Stimulated activated CD4-positive, alpha-beta T cell treated with anti-CD3 and anti-CD28 coated beads, Interleukin-15, amount 100 ng/mL, for 48 hours (primary cell): ENCODE data around the gene SFMBT2.
"Not testable (repeated sequence)": the region's sequence is repeated elsewhere in the genome, so short reads cannot be mapped to it uniquely, and the experiment has no call there.

ENCODE experiments used
- DNase-seq, 2 donors: peaks; one replicate each; pipeline ENCODE4 v3.0.0-alpha.2; 2020; ENCODE audit warnings: low read depth in 2 of 2

SFMBT2 gene

DNA sequence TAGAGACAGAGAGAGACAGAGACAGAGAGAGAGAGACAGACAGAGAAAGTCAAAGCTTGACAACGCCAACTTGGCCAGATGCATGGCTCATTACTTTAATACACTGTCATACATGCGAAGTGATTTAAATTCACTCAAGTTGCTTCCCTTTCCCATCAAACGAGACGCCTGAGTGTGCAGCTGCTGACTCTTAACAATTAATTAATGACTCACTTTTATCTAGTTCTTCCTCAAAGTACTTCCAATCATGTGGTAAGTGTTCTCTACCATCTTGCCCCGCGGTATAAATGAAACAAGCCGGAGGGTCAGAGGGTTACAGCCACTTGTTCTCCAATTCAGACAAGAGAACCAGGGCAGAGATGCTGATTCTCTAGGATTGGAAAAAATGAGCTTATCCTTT is 90.8 kb downstream of the SFMBT2 start:
- DNase-seq: no peak

DNA sequence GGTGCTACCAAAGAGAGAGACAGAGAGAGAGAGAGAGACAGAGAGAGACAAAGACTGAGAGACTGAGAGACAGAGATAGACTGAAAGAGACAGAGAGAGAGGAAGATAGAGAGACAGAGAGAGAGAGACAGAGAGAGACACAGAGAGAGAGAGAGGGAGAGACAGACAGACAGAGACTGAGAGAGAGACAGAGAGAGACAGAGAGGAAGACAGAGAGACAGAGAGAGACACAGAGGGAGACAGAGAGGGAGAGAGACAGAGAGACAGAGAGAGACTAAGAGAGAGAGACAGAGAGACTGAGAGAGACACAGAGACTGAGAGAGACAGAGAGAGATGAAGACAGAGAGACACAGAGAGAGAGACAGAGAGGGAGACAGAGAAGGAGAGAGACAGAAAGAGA is 91.2 kb downstream of the SFMBT2 start:
- DNase-seq: no peak

DNA sequence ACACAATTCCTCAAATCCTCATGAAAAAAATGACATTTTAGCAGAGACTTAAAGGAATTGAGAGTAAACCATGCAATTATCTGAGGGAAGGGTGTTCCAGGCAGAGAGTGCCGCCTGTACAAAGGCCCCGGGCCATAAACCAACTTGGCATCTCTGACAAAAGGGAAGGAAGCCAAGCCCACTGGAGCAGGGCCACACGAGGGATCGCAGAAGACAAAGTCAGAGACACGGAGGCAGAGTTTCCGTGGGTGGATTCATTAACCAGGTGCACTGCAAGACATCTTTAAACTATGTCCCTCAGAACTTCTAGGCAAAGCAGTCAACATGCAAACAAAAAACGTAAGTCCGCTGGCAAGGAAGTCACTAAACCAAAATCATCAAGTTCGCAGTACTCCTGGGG is 92.0 kb downstream of the SFMBT2 start:
- DNase-seq: no peak

DNA sequence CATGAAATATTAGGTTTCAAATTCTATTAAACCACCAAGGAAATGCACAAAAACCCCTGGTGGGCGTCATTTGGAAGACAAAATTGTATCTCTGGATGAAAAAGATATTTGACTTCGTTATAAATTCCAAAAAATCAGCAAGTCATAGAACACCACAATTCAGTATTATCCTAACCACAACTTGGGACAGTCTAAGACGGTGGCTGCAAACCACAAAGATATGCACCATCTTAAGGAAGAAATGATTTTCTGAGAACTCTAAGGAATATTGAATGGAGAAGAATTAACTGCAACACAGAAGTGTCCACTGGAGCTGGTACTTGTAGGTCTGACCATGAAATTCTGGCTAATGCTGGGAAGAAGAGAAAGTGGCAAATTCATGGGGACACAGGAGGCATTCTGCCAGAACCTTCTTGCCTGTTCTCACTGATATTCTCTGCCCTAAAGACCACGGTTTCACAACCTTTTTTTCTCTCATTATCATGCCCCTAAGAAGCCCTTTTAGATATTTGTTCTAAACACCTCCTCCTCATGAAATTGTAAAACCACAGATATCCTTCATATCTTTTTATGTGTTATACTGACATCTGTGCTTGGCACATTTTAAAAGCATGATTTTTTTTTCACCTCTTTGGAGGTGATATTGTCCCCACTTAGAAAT is 92.9 kb downstream of the SFMBT2 start:
- no peak for DNase-seq

- no peak for DNase-seq
Measured at GRCh38 chr10:7316839-7317238, 94.0 kb downstream of the SFMBT2 start.

- DNase-seq: no peak
Measured at GRCh38 chr10:7315906-7316305, 94.9 kb downstream of the SFMBT2 start.

- DNase-seq: no peak
Measured at GRCh38 chr10:7314170-7314569, 96.7 kb downstream of the SFMBT2 start.

- no peak for DNase-seq
Measured at GRCh38 chr10:7312488-7312857, 98.4 kb downstream of the SFMBT2 start.

DNA sequence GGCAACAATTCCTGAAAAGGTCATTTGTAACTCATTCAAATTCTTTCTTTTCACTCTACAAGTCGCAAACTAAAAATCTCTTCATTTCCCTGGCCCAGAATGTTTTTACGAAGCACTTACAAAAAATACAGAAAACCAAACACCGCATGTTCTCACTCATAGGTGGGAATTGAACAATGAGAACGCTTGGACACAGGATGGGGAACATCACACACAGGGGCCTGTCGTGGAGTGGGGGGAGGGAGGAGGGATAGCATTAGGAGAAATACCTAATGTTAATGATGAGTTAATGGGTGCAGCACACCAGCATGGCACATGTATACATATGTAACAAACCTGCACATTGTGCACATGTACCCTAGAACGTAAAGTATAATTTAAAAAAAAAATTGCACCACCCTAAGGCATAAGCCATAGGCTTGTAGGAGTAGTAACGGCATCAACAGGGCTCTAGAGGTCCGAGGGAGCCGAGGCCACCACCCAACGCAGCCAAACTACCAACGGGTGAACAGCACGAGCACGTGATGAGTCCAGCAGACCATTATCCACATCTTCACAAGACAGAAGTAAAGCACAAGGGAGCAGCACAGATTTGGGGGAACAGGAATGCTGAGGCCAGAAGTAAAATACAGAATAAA is 98.9 kb downstream of the SFMBT2 start:
- DNase-seq: not testable (repeated sequence)

- DNase-seq: no peak
Measured at GRCh38 chr10:7311218-7311849, 99.5 kb downstream of the SFMBT2 start.

DNA sequence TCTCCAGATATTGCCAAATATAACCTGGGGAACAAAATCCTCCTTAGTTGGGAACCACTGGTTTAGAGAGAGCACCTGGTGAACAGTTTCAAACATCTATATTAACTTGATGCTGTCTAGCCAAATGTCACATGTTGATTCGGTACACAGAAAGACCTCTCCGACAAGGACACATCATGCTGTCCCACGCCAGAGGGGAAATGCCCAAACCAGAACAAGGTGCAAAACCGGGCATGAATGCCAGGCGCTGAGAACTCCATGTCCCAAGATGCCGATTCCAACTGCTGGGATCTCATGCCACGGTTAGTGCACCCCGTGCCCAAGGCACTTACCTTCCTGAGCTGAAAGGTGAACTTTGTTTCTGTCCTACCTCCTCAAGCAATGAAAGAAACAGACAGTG is 100.8 kb downstream of the SFMBT2 start:
- no peak for DNase-seq

DNA sequence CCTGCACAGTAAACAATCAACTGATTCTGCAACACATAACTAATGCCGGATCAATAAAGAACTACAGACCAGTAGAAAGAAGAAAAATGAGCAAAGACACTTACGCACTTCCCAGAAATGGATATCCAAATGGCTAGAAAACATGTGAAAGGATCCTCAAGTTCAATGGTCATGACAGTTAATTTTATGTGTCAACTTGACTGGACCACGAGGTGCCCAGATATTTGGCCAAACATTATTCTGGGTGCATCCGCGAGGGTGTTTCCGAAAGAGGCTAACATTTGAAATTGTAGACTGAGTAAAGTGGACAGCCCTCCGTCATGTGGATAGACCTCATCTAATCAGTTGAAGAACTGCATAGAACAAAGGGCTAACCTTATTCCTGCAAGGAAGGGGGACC is 102.0 kb downstream of the SFMBT2 start:
- no peak for DNase-seq

DNA sequence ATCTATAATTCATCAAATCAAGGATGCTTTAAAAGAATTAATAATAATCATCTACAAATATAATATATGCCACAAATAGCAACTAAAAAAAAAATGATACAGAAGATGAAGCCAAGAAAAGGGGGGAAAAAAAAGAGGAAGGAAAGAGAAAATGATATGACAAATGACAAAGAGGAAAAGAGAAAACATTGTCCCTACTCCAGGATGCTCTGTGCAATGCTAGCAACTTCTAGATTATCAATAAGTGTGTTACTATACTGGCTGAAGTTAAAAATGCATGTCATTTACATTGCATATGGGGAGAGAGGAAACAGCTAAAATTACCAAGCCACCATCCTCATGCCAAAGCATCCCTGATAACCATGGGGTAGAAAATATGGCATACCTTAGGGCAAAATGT is 104.2 kb downstream of the SFMBT2 start:
- DNase-seq: no peak

GRCh38 chr10:7306147-7306546 is 104.7 kb downstream of the SFMBT2 start:
- DNase-seq: no peak

DNA sequence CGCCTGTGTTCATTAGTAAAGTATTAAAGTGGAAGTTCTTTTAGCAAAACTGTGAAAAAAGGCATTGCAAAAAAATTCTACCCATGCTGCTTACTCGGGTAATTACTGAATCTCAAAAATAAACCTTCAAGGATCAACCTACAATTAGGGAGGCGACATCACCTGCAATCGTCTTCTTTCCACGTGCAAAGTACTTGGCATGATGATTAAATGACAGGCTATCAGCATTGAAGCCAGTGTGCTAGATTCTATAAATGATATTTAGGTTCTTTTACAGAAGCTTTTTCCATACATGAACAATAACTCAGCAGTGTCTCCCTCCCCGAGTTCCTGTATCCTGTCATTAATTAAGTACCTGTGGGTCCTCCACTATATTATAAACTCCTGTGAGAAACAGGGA is 105.8 kb downstream of the SFMBT2 start:
- no peak for DNase-seq

GRCh38 chr10:7304110-7304509 is 106.7 kb downstream of the SFMBT2 start:
- DNase-seq: no peak

- DNase-seq: no peak
Measured at GRCh38 chr10:7302930-7303557, 107.8 kb downstream of the SFMBT2 start.

DNA sequence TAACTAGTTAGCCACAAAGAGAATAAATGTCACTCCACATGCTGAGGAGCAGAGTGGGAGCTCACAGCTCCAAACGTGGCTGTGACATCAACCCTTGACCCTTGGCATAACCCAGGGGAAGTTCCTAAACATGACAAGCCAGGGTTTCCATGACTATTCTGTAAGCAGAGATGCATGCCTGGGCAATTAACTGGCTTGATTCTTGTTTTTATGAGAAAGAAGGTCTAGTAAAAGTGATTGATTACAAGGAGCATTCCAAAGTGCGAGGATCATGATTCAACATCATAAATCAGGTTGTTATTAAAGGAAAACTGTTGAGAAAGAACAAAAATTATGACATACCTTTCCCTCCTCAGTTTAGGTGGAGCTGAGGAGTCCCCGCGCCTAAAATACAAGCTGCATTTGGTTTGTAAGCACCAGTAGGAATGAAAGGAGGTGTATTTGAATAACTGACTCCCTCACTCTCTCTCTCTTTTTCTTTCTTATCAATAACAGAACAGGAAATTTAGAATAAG is 108.4 kb downstream of the SFMBT2 start:
- DNase-seq: no peak

GRCh38 chr10:7301006-7301778 is 109.6 kb downstream of the SFMBT2 start:
- DNase-seq: no peak

DNA sequence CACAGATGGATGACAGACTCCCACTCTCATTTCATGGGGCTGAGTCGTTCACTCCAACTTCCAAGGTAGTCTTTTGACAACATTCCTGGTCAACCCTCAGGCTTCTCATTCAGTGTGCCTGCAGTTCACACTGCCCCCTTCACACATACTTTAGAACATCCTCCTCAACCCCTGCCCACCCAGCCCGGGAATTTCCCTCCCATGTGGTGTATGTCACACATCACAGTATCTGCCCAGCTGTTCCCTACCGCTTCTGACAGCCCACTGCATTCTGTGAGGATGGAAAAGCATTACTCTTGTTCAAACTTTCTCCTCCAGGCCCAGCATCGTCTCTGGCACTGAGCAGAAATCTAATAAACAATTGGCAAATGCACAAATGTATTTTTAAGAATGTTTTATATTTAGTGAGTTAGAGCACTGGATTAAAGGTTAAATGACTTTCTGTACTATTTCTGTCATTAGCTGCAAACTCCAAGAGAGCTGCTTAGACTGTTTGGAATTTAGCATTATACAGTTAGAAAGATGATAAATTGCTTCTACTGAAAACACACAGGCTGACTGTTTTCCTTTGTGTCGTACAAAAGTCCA is 110.4 kb downstream of the SFMBT2 start:
- DNase-seq: no peak

DNA sequence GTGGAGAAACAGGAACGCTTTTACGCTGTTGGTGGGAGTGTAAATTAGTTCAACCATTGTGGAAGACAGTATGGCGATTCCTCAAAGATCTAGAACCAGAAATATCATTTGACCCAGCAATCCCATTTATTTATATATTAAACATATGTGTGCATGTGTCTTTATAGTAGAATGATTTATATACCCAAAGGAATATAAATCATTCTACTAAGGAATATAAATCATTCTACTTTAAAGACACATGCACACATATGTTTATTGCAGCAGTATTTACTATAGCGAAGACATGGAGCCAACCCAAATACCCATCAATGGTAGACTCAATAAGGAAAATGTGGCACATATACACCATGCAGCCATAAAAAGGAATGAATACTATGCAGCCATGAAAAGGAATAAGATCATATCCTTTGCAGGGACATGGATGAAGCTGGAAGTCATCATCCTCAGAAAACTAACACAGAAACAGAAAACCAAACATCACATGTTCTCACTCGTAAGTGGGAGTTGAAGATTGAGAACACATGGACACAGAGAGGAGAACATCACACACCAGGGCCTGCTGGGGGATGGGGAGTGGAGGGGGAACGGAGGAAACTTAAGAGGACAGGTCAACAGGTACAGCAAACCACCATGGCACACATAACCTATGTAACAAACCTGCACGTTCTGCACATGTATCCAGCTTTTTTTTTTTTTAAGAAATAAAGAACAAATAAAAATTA is 111.1 kb downstream of the SFMBT2 start:
- DNase-seq: not testable (repeated sequence)
